NOMO-1 (cell line): ENCODE results near the gene OR52E2.
"Not testable (repeated sequence)": the region's sequence is repeated elsewhere in the genome, so short reads cannot be mapped to it uniquely, and the experiment has no call there.

Experiments used
- DNase-seq, 2 experiments: peaks; one replicate each; lab custom pipeline; 2025; ENCODE audit not compliant: unreplicated experiment in 2 of 2; lab: John Stamatoyannopoulos, UW

Gene OR52E2

DNA sequence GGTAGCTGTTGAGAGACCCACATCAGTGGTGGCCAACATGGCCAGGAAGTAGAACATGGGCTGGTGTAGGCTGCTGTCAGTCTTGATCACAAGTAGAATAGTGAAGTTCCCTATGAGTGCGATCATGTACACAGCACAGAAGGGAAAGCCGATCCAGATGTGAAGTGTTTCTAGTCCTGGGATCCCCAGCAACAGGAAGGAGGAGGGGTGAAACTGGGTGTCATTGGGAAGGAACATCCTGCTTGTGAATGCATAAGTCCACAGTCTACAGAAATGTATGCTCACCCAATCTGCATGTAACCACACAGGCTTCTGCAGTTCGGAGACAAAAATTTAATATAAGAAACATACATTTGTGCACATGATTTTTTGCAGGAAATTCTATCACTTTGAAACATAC, at the start of gene OR52E2:
OR52E2 (minus strand) TSS at position 237 of the 400 bp plus-strand sequence; CDS start at position 237, 0 bp downstream.
- DNase-seq, result no peak

DNA sequence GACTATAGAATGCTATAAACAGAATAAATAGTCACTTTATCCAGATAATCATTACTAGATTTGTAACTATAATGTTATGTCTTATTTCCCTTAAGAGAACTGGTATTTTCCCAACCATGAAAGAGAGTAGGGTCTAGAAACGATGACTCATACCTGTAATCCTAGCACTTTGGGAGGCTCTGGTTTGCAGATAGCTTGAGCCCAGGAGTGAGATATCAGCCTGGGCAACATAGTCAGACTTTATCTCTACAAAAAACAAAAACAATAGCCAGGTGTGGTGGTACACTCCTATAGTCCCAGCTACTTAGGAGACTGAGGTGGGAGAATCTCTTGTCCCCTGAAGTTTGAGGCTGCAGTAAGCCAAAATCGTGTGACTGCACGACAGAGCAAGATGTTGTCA, 47.9 kb upstream of the OR52E2 start:
- DNase-seq, result no peak

DNA sequence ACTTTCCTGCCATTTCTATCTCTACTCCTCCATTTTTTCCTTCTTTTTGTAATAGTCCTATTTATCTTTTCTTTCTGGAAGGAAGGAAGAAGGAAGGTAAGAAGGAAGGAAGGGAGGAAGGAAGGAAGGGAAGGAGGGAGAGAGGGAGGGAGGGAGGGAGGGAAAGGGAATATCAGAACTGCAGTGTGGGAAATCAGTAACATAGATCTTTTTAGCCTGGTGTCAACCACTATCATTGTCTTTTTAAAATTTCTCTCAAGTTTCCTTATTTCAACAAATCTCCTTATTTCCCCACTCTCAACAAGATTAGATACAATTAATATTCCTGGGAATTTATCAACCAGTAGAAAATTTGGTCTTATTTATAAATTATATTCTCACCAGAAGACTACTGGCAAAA, 43.6 kb upstream of the OR52E2 start:
- no peak for DNase-seq

DNA sequence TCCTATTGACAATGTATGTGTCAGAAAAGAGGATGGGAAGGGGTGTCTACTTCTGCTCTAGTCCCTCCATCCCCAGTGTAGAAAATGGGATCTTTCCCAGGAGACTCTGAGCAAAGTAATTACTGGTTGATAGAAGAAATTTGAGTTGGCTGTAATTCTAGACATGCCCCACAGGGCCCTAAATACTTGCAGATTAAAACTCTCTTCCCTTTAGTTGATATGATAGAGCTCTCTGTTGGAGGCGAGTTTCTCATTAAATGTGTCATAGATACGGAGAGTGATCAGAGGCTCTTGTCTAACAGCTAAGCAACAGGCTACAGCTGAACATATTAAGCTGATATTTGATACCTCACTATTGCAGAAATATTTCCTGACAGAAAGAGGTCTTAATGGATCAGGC, 42.8 kb upstream of the OR52E2 start:
- no peak for DNase-seq

DNA sequence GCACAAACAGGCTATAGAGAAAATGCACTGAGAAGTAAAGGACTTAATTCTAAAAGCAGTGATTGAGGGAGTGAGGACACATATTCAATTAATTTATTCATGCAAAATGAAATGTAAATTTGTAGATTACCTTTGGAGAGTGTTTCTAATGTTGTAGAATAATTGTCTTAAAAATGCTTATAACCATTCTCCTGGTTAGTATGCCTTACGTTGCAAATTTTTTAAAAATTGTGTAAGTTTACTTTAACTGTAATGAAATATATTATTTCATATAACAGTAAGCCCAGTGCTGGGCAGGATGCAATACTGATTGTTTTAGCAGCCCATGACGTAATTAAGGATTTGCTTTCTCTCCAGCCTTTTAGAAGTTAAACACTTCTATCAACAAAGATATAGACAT, 36.6 kb upstream of the OR52E2 start:
- DNase-seq, result no peak

DNA sequence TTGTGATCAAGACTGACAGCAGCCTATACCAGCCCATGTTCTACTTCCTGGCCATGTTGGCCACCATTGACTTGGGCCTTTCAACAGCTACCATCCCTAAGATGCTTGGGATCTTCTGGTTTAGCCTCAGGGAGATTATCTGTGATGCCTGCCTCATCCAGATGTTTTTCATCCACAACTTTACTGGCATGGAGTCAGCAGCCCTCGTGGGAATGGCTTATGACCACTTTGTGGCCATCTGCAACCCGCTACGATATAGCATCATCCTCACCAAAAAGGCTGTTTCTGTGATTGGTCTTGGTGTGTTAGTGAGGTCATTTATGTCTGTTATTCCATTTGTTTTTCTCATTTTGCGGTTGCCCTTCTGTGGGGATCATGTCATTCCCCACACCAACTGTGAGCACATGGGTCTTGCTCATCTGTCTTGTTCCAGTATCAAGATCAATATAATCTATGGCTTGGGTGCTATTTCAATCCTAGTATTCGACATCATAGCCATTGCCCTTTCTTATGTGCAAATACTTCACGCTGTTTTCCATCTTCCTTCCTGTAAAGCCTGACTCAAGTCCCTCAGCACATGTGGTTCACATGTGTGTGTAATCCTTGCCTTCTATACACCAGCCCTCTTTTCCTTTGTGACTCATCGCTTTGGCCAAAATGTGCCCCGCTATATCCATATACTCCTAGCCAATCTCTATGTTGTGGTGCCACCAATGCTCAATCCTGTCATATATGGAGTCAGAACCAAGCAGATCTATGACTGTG, 33.6 kb upstream of the OR52E2 start:
- DNase-seq, result no peak

DNA sequence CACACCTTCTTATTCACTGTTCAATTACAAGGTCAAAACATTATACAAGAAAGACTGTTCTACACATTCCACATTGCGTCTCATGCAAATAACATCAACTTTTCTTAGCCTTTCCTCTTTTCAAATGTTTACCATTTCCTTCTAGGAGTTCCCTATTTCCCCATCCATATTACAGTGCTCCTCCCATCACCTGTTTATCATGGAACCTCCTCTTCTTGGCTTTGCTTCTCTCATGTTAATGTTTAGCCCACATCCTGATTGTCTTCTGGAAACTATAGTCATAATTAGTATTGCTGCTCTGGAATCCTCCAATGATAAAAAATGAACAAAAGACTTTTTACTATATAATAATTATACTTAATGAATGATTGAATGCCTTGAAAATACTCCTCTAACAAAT, 31.2 kb upstream of the OR52E2 start:
- no peak for DNase-seq

GRCh38 chr11:5088556-5088955, 29.1 kb upstream of the OR52E2 start:
- no peak for DNase-seq

- no peak for DNase-seq
Measured at GRCh38 chr11:5083602-5084001, 24.2 kb upstream of the OR52E2 start.

DNA sequence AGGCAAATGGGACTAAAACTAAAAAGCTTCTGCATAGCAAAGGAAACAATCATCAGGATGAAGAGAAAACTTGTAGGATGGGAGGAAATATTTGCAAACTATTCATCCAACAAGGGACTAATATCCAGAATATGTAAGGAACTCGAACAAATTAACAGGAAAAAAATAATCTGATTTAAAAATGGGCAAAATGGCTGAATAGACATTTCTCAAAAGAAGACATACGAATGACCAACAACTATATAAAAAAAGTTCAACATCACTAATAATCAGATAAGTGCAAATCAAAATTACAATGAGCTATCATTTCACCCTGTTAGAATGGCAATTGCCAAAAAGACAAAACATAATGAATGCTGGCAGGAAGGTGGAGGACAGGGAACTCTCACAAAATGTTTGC, 22.0 kb upstream of the OR52E2 start:
- DNase-seq, result no peak

GRCh38 chr11:5071799-5072198, 12.4 kb upstream of the OR52E2 start:
- DNase-seq, result no peak

DNA sequence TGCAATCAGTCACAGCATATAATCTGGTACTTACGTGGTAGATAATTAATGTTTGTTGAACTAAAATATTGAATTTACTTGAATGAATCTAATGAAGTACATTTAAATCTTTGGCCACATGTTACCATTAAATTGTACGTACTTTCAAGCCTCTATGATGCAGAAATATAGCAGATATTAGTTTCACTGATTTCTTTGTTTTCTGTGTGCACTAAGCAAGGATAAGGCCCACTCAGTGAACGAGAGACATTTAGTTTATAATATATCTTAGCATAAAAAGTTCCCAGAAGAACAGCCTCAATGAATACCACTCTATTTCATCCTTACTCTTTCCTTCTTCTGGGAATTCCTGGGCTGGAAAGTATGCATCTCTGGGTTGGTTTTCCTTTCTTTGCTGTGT, 9.8 kb upstream of the OR52E2 start, which contains the start of gene OR52E1:
OR52E1 (plus strand) TSS at position 301 of the 400 bp plus-strand sequence.
- no peak for DNase-seq

GRCh38 chr11:5065027-5065426, 5.6 kb upstream of the OR52E2 start:
- no peak for DNase-seq

DNA sequence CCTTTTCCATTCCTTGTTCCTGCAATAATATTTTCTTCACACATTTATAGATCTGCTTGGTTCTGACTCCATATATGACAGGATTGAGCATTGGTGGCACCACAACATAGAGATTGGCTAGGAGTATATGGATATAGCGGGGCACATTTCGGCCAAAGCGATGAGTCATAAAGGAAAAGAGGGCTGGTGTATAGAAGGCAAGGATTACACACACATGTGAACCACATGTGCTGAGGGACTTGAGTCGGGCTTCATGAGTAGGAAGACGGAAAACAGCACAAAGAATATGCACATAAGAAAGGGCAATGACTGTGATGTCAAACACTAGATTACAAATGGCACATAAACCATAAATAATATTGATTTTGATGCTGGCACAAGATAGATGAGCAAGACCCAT, 748 bp downstream of the OR52E2 start:
- not testable (repeated sequence) for DNase-seq

DNA sequence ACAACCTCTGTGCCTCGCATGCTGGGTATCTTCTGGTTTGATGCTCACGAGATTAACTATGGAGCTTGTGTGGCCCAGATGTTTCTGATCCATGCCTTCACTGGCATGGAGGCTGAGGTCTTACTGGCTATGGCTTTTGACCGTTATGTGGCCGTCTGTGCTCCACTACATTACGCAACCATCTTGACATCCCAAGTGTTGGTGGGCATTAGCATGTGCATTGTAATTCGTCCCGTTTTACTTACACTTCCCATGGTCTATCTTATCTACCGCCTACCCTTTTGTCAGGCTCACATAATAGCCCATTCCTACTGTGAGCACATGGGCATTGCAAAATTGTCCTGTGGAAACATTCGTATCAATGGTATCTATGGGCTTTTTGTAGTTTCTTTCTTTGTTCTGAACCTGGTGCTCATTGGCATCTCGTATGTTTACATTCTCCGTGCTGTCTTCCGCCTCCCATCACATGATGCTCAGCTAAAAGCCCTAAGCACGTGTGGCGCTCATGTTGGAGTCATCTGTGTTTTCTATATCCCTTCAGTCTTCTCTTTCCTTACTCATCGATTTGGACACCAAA, 12.6 kb downstream of the OR52E2 start:
- no peak for DNase-seq

DNA sequence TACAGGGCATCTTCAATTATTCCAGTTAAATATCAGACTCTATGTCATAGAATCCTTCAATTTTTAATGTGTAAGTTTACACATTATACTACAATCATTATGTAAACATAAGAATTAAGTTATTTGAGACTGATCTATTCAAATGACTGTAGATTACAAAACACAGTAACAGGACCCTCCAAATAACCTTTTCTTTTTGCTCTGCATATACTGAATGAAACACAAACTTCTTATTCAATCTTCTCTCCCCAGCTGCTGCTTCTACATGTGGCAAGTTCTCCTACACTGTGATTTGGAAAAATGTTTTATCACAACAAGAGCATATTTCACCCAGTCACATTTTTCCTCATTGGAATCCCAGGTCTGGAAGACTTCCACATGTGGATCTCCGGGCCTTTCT, 13.2 kb downstream of the OR52E2 start, which contains the start of gene OR52J3:
OR52J3 (plus strand) TSS at position 301 of the 400 bp plus-strand sequence; CDS start at position 301, 0 bp downstream.
- DNase-seq, result no peak

GRCh38 chr11:5043380-5043779, 16.0 kb downstream of the OR52E2 start:
- peak in 1 of 2 experiments; percentile 30 for DNase-seq

DNA sequence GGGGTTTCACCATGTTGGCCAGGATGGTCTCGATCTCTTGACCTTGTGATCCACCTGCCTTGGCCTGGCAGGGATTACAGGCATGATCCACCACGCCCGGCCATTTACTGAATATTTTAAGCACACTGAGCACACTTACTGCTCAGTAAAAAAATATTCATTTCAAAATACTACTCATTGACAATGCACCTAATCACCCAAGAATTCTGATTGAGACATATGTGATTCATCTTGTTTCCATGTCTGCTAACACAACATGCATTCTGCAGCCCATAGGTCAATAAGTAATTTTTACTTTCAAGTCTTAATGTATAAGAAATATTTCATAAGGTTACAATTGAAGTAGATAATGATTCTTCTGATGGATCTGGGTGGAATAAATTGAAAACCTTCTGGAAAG, 17.3 kb downstream of the OR52E2 start:
- no peak for DNase-seq

- DNase-seq, result no peak
Measured at GRCh38 chr11:5040876-5041275, 18.6 kb downstream of the OR52E2 start.

- no peak for DNase-seq
Measured at GRCh38 chr11:5038341-5038740, 21.1 kb downstream of the OR52E2 start.

- no peak for DNase-seq
Measured at GRCh38 chr11:5037926-5038325, 21.5 kb downstream of the OR52E2 start.

DNA sequence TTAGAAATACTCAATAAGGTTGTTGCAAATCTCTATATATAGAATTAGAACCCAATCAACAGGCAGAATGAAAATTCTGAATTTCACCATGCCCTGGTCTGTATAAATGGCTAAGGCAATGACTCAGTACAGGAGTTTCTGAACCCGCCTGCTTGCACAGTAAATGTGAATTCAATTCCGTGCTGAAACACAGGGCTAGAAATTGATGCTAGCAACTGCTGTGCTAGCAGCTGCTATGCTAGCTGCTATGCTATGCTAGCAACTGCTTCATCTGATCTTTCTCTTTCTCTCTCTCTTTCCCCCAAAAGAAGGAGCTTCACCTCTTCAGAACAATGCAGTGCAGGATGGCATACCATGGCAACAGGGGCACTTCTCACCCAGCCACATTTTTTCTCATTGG, 22.8 kb downstream of the OR52E2 start:
- DNase-seq, result no peak
